ENCODE measurements around the gene SLC50A1.

SLC50A1 gene

GRCh38 chr1:155184351-155184811, 48.7 kb downstream of the SLC50A1 start:
- DNase-seq (ENCODE audit: low spot score): no peak

- no peak for DNase-seq (ENCODE audit: low spot score)
Observed at GRCh38 chr1:155184835-155185782, 49.5 kb downstream of the SLC50A1 start.

- no peak for DNase-seq (ENCODE audit: low spot score)
Observed at GRCh38 chr1:155185783-155186066, 50.1 kb downstream of the SLC50A1 start.

- DNase-seq (ENCODE audit: low spot score): no peak
Observed at GRCh38 chr1:155186067-155186793, 50.6 kb downstream of the SLC50A1 start.

GRCh38 chr1:155186794-155187455, 51.3 kb downstream of the SLC50A1 start:
- no peak for DNase-seq (ENCODE audit: low spot score)

- DNase-seq (ENCODE audit: low spot score): no peak
Observed at GRCh38 chr1:155187456-155187891, 51.8 kb downstream of the SLC50A1 start.

GRCh38 chr1:155188268-155188667, 52.6 kb downstream of the SLC50A1 start:
- no peak for DNase-seq (ENCODE audit: low spot score)
